Stomach (tissue), 4 donors: ENCODE results near the gene BTNL8.

Experiments used
- POLR2A ChIP-seq, 4 donors: fragments of 450-650 bp; IDR thresholded peaks; one replicate each; pipeline ENCODE4 v1.6.1; 2016; ENCODE audit warnings: antibody characterized with exemption in 4 of 4, control low read depth in 2 of 4, mild to moderate bottlenecking in 1 of 4, moderate library complexity in 1 of 4
- POLR2AphosphoS5 ChIP-seq, 3 donors: sonication (generic); formaldehyde crosslinking; IDR thresholded peaks; one replicate each; pipeline ENCODE4 v1.6.1; 2016; ENCODE audit warnings: antibody characterized with exemption in 3 of 3
- TF ChIP-seq, protein P1 (sequence below), 7 experiments: fragments of 450-650 bp in 4 of 7; fragments of 200-600 bp in 3 of 7; sonication (generic) in 3 of 7; IDR thresholded peaks; one replicate each; pipeline ENCODE4 v1.5.1; 2016 to 2019; ENCODE audit warnings: antibody characterized with exemption in 7 of 7, control low read depth in 2 of 7, mild to moderate bottlenecking in 1 of 7

- TF ChIP-seq, protein P1, sequence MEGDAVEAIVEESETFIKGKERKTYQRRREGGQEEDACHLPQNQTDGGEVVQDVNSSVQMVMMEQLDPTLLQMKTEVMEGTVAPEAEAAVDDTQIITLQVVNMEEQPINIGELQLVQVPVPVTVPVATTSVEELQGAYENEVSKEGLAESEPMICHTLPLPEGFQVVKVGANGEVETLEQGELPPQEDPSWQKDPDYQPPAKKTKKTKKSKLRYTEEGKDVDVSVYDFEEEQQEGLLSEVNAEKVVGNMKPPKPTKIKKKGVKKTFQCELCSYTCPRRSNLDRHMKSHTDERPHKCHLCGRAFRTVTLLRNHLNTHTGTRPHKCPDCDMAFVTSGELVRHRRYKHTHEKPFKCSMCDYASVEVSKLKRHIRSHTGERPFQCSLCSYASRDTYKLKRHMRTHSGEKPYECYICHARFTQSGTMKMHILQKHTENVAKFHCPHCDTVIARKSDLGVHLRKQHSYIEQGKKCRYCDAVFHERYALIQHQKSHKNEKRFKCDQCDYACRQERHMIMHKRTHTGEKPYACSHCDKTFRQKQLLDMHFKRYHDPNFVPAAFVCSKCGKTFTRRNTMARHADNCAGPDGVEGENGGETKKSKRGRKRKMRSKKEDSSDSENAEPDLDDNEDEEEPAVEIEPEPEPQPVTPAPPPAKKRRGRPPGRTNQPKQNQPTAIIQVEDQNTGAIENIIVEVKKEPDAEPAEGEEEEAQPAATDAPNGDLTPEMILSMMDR (IDR thresholded peaks at IDR 0.05) = no peak
- TF ChIP-seq POLR2AphosphoS5 (IDR thresholded peaks at IDR 0.05) (peak in 2 of 3 donors; percentile 74 to 76), POLR2A (IDR thresholded peaks at IDR 0.05) (no peak)
Measured at GRCh38 chr5:180898621-180899246, at the start of gene BTNL8.
